Endothelial cell of umbilical vein (primary cell): ENCODE data around the gene FURIN. TPM values are rescaled to one million over a fixed set of nuclear protein-coding genes. Genes with fewer than 3 reads are reported as not detected.

Source experiments
- BruUV-seq: library from RNA; stranded (reverse); fragments of 400-500 nt; replicated peaks from 2 replicates; lab custom pipeline; 2021; lab: Mats Ljungman, UMichigan
- CTCF ChIA-PET: fragments of 300-600, 350-600 bp; sonication (Branson Sonifier 250); formaldehyde crosslinking; loops from one replicate; lab custom pipeline; 2021; ENCODE audit warnings: antibody characterized with exemption, inconsistent platforms; lab: Charles Lee
- POLR2A ChIA-PET: fragments of 300-600, 350-600 bp; sonication (Branson Sonifier 250); formaldehyde crosslinking; loops from one replicate; lab custom pipeline; 2021; ENCODE audit warnings: antibody characterized with exemption, inconsistent platforms; lab: Charles Lee
- DNase-seq: peaks from one replicate; pipeline ENCODE4 v3.0.0-alpha.2; 2011; ENCODE audit warnings: low read depth, low spot score
- FAIRE-seq: peaks from 2 replicates; lab custom pipeline; 2011; peaks lifted over from hg19 to GRCh38; lab: Jason Lieb, UNC
- H2AFZ ChIP-seq: 2 replicates; pipeline ENCODE4 v1.6.0; 2012; ENCODE audit warnings: low read depth, low read length, control low read depth, inconsistent platforms
- H3K27ac ChIP-seq: 2 replicates; pipeline ENCODE4 v1.5.1; 2011; ENCODE audit warnings: low read depth, mild to moderate bottlenecking, control low read depth, low read length, moderate library complexity; ENCODE audit not compliant: insufficient read depth
- H3K27me3 ChIP-seq, 2 experiments: 2 replicates each; pipeline versions ENCODE4 v1.6.0 to v1.6.1; 2011; ENCODE audit warnings: low read length in 2 of 2, mixed read lengths in 1 of 2; ENCODE audit not compliant: control insufficient read depth in 2 of 2, insufficient read depth in 2 of 2
- H3K36me3 ChIP-seq, 2 experiments: 2 replicates in 1 of 2; 3 replicates in 1 of 2; pipeline ENCODE4 v1.5.1; 2011; ENCODE audit warnings: low read length in 2 of 2, mild to moderate bottlenecking in 1 of 2, moderate library complexity in 1 of 2; ENCODE audit not compliant: control insufficient read depth in 2 of 2, insufficient read depth in 2 of 2; ENCODE audit errors: extremely low read depth in 1 of 2
- H3K4me1 ChIP-seq: 3 replicates; pipeline ENCODE4 v1.5.1; 2011; ENCODE audit warnings: mild to moderate bottlenecking, low read length; ENCODE audit not compliant: control insufficient read depth, insufficient read depth; ENCODE audit errors: extremely low read depth
- H3K4me2 ChIP-seq: 2 replicates; pipeline ENCODE4 v1.6.1; 2011; ENCODE audit warnings: low read length, control low read depth, mixed read lengths; ENCODE audit not compliant: insufficient read depth
- H3K4me3 ChIP-seq, 3 experiments: fragments of 200-600 bp in 1 of 3; sonication (generic), shearing (Covaris generic) in 1 of 3; replicated peaks in 1 of 3; 2 replicates each; pipeline ENCODE4 v1.5.1; 2011 to 2016; ENCODE audit warnings: control low read depth in 3 of 3, low read length in 3 of 3, mild to moderate bottlenecking in 2 of 3, inconsistent platforms in 1 of 3, low read depth in 1 of 3, moderate library complexity in 1 of 3; ENCODE audit not compliant: insufficient read depth in 1 of 3
- H3K79me2 ChIP-seq: 2 replicates; pipeline ENCODE4 v1.6.0; 2012; ENCODE audit warnings: low read length, inconsistent platforms; ENCODE audit not compliant: control insufficient read depth, insufficient read depth
- H3K9ac ChIP-seq: replicated peaks from 2 replicates; pipeline ENCODE3; 2011; ENCODE audit warnings: low read length, control low read depth; ENCODE audit not compliant: insufficient read depth; ENCODE audit errors: extremely low read depth
- H3K9me1 ChIP-seq: replicated peaks from 3 replicates; pipeline ENCODE4 v1.6.0; 2011; ENCODE audit warnings: mild to moderate bottlenecking, low read length; ENCODE audit not compliant: control insufficient read depth, insufficient read depth; ENCODE audit errors: extremely low read depth
- H3K9me3 ChIP-seq: replicated peaks from 2 replicates; pipeline ENCODE4 v1.5.1; 2012; ENCODE audit warnings: low read length, inconsistent platforms; ENCODE audit not compliant: control insufficient read depth, insufficient read depth
- H4K20me1 ChIP-seq: replicated peaks from 2 replicates; pipeline ENCODE3; 2011; ENCODE audit warnings: mild to moderate bottlenecking, low read length; ENCODE audit not compliant: control insufficient read depth, insufficient read depth; ENCODE audit errors: extremely low read depth
- EZH2 ChIP-seq: IDR thresholded peaks from 2 replicates; pipeline ENCODE4 v1.6.1; 2012; ENCODE audit warnings: borderline replicate concordance, low read depth, mild to moderate bottlenecking, moderate library complexity, low read length, inconsistent platforms; ENCODE audit not compliant: severe bottlenecking
- FOS ChIP-seq: IDR thresholded peaks from 2 replicates; pipeline ENCODE4 v1.6.1; 2011; ENCODE audit warnings: mild to moderate bottlenecking, low read length, moderate library complexity, borderline replicate concordance; ENCODE audit not compliant: insufficient read depth
- GATA2 ChIP-seq: IDR thresholded peaks from 2 replicates; pipeline ENCODE4 v1.7.0; 2011; ENCODE audit warnings: low read depth, mild to moderate bottlenecking, moderate library complexity, mixed read lengths, low read length; ENCODE audit not compliant: insufficient read length, insufficient read depth
- JUN ChIP-seq: IDR thresholded peaks from 2 replicates; pipeline ENCODE4 v1.6.1; 2011; ENCODE audit warnings: borderline replicate concordance, low read depth; ENCODE audit not compliant: insufficient read length, insufficient read depth
- MAX ChIP-seq: IDR thresholded peaks from 2 replicates; pipeline ENCODE4 v1.6.1; 2011; ENCODE audit not compliant: insufficient read depth, insufficient read length
- MYC ChIP-seq: IDR thresholded peaks from one replicate; pipeline ENCODE4 v1.6.1; 2011; ENCODE audit warnings: mild to moderate bottlenecking, low read depth, low read length
- POLR2A ChIP-seq: IDR thresholded peaks from 2 replicates; pipeline ENCODE4 v1.6.1; 2012; ENCODE audit warnings: low read depth, mild to moderate bottlenecking, control low read depth, low read length
- POLR2AphosphoS5 ChIP-seq: IDR thresholded peaks from 2 replicates; pipeline ENCODE4 v1.6.1; 2012; ENCODE audit warnings: low read depth, mild to moderate bottlenecking, control low read depth, low read length, moderate library complexity; ENCODE audit not compliant: insufficient read depth
- dilution Hi-C: fragments of 300-500 bp; cut with MboI; formaldehyde crosslinking; loops from one replicate; pipeline ENCODE4 v1.15.0; 2019; ENCODE audit warnings: low sequenced_read_pairs; ENCODE audit not compliant: extremely low pct_ligation_motif_present
- intact Hi-C: fragments of 100-400 bp; cut with micrococcal nuclease; formaldehyde crosslinking; loops from one replicate; pipeline ENCODE4 v1.10.0; 2022
- polyA plus RNA-seq, 4 experiments: library from polyadenylated mRNA; depleted of rRNA in 3 of 4; stranded (reverse) in 3 of 4; unstranded in 1 of 4; fragments of >200 nt; gene quantifications; 2 replicates each; pipeline versions ENCODE4 v1.2.1 to v1.2.3, GENCODE V29; 2011 to 2012; ENCODE audit warnings: missing spikeins in 1 of 4
- total RNA-seq: library from RNA; stranded (reverse); gene quantifications from 2 replicates; pipeline ENCODE4 v1.2.3, GENCODE V29; 2021
- TF ChIP-seq, protein P1 (sequence below), 2 donors: IDR thresholded peaks; 1 replicate in 1 of 2; 2 replicates in 1 of 2; pipeline ENCODE4 v1.5.1; 2011; ENCODE audit warnings: low read length in 2 of 2, mild to moderate bottlenecking in 2 of 2, moderate library complexity in 2 of 2, control low read depth in 1 of 2, inconsistent platforms in 1 of 2, low read depth in 1 of 2; ENCODE audit not compliant: insufficient read depth in 1 of 2; ENCODE audit errors: extremely low read depth in 1 of 2

FURIN gene
- total and polyA plus RNA-seq, 2 donors (not counting 3 experiments of a cell fraction or from before 2014, with no cell fraction given): 77.4 to 131 TPM

DNA sequence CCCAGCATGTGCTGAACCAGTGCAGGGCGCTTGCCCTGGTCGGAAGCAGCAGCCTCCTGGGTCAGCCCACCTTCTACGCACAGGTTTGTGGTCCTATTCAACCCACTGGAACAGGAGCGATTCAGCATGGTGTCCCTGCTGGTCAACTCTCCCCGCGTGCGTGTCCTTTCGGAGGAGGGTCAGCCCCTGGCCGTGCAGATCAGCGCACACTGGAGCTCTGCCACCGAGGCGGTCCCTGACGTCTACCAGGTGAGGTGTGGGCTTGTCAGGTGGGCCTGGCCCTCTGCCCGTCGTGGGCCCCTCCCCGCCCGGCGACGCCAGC, 42.9 kb downstream of the FURIN start:
- Histone ChIP-seq H3K9ac (no peak overlapping the region), H3K36me3 (peaks cover 5 to 61% of the 10 kb centered on the region in 2 experiments), H3K9me1 (no peaks in the 10 kb centered on the region), H4K20me1 (no peaks in the 10 kb centered on the region), H3K9me3 (no peaks in the 10 kb centered on the region), H3K27me3 (no peaks in the 10 kb centered on the region), H2AFZ (no peak overlapping the region), H3K4me1 (no peaks in the 10 kb centered on the region), H3K79me2 (no peaks in the 10 kb centered on the region), H3K4me2 (no peak overlapping the region), H3K27ac (no peak overlapping the region), H3K4me3 (no peak overlapping the region)
- dilution Hi-C loops (no loop called here), intact Hi-C loops (no loop called here)
- TF ChIP-seq MAX: no peak
- TF ChIP-seq FOS: no peak
- no peak for TF ChIP-seq POLR2A
- no peak for TF ChIP-seq GATA2
- no peak for TF ChIP-seq MYC
- TF ChIP-seq POLR2AphosphoS5: no peak
- no peak for TF ChIP-seq JUN
- TF ChIP-seq, protein P1, sequence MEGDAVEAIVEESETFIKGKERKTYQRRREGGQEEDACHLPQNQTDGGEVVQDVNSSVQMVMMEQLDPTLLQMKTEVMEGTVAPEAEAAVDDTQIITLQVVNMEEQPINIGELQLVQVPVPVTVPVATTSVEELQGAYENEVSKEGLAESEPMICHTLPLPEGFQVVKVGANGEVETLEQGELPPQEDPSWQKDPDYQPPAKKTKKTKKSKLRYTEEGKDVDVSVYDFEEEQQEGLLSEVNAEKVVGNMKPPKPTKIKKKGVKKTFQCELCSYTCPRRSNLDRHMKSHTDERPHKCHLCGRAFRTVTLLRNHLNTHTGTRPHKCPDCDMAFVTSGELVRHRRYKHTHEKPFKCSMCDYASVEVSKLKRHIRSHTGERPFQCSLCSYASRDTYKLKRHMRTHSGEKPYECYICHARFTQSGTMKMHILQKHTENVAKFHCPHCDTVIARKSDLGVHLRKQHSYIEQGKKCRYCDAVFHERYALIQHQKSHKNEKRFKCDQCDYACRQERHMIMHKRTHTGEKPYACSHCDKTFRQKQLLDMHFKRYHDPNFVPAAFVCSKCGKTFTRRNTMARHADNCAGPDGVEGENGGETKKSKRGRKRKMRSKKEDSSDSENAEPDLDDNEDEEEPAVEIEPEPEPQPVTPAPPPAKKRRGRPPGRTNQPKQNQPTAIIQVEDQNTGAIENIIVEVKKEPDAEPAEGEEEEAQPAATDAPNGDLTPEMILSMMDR (IDR thresholded peaks at IDR 0.05; ENCODE audit: extremely low read depth in 1 of 2, insufficient read depth in 1 of 2, low read depth in 1 of 2, low read length in 2 of 2): no peak
- no peak for TF ChIP-seq EZH2
- ChIA-PET CTCF (no interaction called here), POLR2A (no interaction called here)
- BruUV-seq: no TSS peak
- FAIRE-seq (no peak), DNase-seq (no peak)
